ENCODE data around the gene HRAS. TPM values are rescaled to one million over a fixed set of nuclear protein-coding genes. Genes with fewer than 3 reads are reported as not detected.

HRAS gene
- total RNA-seq, 1 donor from 2014 or later: 77.7 TPM

- Mint-ChIP-seq H3K36me3 (ENCODE audit: low read depth) (peaks cover 4% of the 10 kb centered on the region), H3K27me3 (ENCODE audit: low read depth) (no peaks in the 10 kb centered on the region), H3K9me3 (ENCODE audit: low read depth) (no peaks in the 10 kb centered on the region), H3K4me1 (ENCODE audit: low read depth) (peaks cover 40% of the 10 kb centered on the region), H3K27ac (ENCODE audit: unreplicated experiment) (peak overlapping the region; percentile 100), H3K4me3 (ENCODE audit: unreplicated experiment) (peak overlapping the region; percentile 93)
- DNase-seq (ENCODE audit: low spot score): no peak
- TF ChIP-seq, protein P1, sequence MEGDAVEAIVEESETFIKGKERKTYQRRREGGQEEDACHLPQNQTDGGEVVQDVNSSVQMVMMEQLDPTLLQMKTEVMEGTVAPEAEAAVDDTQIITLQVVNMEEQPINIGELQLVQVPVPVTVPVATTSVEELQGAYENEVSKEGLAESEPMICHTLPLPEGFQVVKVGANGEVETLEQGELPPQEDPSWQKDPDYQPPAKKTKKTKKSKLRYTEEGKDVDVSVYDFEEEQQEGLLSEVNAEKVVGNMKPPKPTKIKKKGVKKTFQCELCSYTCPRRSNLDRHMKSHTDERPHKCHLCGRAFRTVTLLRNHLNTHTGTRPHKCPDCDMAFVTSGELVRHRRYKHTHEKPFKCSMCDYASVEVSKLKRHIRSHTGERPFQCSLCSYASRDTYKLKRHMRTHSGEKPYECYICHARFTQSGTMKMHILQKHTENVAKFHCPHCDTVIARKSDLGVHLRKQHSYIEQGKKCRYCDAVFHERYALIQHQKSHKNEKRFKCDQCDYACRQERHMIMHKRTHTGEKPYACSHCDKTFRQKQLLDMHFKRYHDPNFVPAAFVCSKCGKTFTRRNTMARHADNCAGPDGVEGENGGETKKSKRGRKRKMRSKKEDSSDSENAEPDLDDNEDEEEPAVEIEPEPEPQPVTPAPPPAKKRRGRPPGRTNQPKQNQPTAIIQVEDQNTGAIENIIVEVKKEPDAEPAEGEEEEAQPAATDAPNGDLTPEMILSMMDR (IDR thresholded peaks at IDR 0.05): peak; percentile 42
Measured at GRCh38 chr11:506238-506994, 29.0 kb downstream of the HRAS start.

DNA sequence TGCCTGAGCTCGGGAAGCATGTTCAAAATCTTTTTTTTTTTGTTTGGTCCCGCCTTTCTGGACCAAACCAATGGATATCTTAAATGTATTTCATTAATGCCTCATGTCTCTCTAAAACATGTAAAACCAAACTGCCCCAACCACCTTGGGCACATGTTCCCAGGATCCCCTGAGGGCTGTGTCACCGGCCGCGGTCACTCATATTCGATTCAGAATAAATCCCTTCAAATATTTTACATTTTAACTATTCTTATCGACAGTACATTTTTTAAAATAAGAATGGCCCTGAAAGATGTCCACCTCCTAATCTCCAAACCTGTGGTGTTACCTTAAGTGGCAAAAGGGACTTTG lies 30.4 kb downstream of the HRAS start:
- Mint-ChIP-seq H3K4me3 (ENCODE audit: unreplicated experiment) (peak overlapping the region; percentile 93), H3K9me3 (ENCODE audit: low read depth) (no peaks in the 10 kb centered on the region), H3K36me3 (ENCODE audit: low read depth) (peaks cover 7% of the 10 kb centered on the region), H3K4me1 (ENCODE audit: low read depth) (peaks cover 39% of the 10 kb centered on the region), H3K27ac (ENCODE audit: unreplicated experiment) (peak overlapping the region; percentile 100), H3K27me3 (ENCODE audit: low read depth) (no peaks in the 10 kb centered on the region)
- TF ChIP-seq, protein P1 (IDR thresholded peaks at IDR 0.05): no peak
- DNase-seq (ENCODE audit: low spot score): no peak

DNA sequence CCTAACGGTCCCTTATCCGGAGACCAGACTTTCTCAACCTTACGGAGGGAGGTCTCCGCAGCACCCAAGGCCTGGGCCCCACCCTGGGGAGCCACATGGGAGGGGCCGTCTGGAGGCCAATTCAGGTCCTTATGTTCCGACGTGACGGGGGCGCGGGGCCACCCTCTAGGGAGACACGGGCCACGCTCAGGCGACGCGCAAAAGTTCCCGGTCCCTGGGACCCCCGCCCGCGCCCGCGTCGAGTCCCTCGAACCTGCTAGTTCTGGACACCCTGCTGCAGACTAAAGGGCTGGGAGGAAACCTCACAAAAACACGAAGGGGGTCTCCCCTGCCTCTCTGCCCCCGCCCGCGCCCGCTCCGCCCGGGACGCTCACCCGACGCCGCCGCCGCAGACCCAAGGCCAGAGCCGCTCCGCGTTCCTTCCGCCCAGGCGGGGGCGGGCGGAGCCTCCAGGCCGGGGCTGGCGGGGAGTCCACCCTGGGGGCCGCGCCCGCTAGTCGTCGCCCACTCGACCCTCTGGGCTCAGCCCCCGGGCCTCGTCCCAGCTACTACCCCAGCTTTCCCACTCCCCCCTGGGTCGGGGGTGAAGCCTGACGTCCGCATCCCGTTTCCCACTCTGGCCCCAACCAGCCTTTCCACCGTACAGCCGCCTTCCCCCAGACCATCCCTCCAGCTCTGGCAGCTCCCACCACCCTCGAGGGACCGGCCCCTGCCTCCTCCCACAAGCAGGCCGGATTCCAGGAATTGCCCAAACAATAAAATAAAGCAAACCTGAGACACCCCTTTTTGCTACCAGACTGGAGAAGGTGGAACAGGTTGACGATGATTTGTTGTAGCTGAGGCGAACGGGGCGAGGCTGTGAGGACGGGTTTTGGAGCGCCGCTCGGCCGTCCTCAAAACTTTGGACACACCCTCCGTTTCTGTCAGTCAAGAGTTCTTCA lies 31.1 kb downstream of the HRAS start:
- Mint-ChIP-seq H3K4me1 (ENCODE audit: low read depth) (peaks cover 35% of the 10 kb centered on the region), H3K27ac (ENCODE audit: unreplicated experiment) (peak overlapping the region; percentile 78), H3K4me3 (ENCODE audit: unreplicated experiment) (peak overlapping the region; percentile 93)

GRCh38 chr11:503179-503981 lies 32.0 kb downstream of the HRAS start:
- no peak for DNase-seq (ENCODE audit: low spot score)
- Mint-ChIP-seq H3K4me1 (ENCODE audit: low read depth) (peaks cover 33% of the 10 kb centered on the region), H3K9me3 (ENCODE audit: low read depth) (no peaks in the 10 kb centered on the region), H3K36me3 (ENCODE audit: low read depth) (peaks cover 7% of the 10 kb centered on the region), H3K27me3 (ENCODE audit: low read depth) (no peaks in the 10 kb centered on the region), H3K27ac (ENCODE audit: unreplicated experiment) (peak overlapping the region; percentile 80), H3K4me3 (ENCODE audit: unreplicated experiment) (no peak overlapping the region)
- TF ChIP-seq, protein P1 (IDR thresholded peaks at IDR 0.05): no peak

More for the DNA sequence above, 31.1 kb downstream of the HRAS start:
- TF ChIP-seq, protein P1 (IDR thresholded peaks at IDR 0.05): no peak
- Mint-ChIP-seq H3K36me3 (ENCODE audit: low read depth) (peaks cover 6% of the 10 kb centered on the region), H3K27me3 (ENCODE audit: low read depth) (no peaks in the 10 kb centered on the region), H3K9me3 (ENCODE audit: low read depth) (no peaks in the 10 kb centered on the region)
- DNase-seq (ENCODE audit: low spot score): no peak
